GM12878 (cell line): ENCODE measurements around the gene FHOD3. TPM values are rescaled to one million over a fixed set of nuclear protein-coding genes. Genes with fewer than 3 reads are reported as not detected.

ENCODE experiments used
- ATAC-seq: fragments of 200-7000 bp; cut with Tn5 transposase; 3 replicates; pipeline ENCODE4 v1.9.1; 2020; ENCODE audit warnings: mild to moderate bottlenecking, moderate library complexity
- BruUV-seq: library from RNA; stranded (reverse); fragments of 400-500 nt; replicated peaks from 2 replicates; lab custom pipeline; 2021; lab: Mats Ljungman, UMichigan
- CTCF ChIA-PET: fragments of 300-600 bp; sonication (Branson Sonifier 250); formaldehyde crosslinking; extraction: SDS; loops from one replicate; lab custom pipeline; 2021; ENCODE audit warnings: inconsistent platforms; lab: Yijun Ruan, JAX
- POLR2A ChIA-PET: fragments of 350-600 bp; formaldehyde crosslinking; extraction: SDS; loops from one replicate; lab custom pipeline; 2021; ENCODE audit warnings: inconsistent platforms; lab: Charles Lee
- RAD21 ChIA-PET: fragments of 300-600 bp; sonication (Branson Sonifier 250); formaldehyde crosslinking; loops from one replicate; lab custom pipeline; 2023; ENCODE audit warnings: antibody characterized with exemption; ENCODE audit not compliant: unreplicated experiment; lab: Charles Lee
- SMC1A ChIA-PET: fragments of 300-600 bp; sonication (Branson Sonifier 250); formaldehyde crosslinking; loops from one replicate; lab custom pipeline; 2023; ENCODE audit not compliant: unreplicated experiment, uncharacterized antibody; lab: Charles Lee
- DNase-seq: peaks from one replicate; pipeline ENCODE4 v3.0.0-alpha.2; 2011; ENCODE audit warnings: low read depth, low spot score
- FAIRE-seq: peaks from 3 replicates; lab custom pipeline; 2011; peaks lifted over from hg19 to GRCh38; lab: Jason Lieb, UNC
- H2AFZ ChIP-seq: 2 replicates; pipeline ENCODE4 v1.6.0; 2011; ENCODE audit warnings: low read depth, low read length, control low read depth; ENCODE audit not compliant: control insufficient read depth
- H3K27ac ChIP-seq: 2 replicates; pipeline ENCODE4 v1.5.1; 2011; ENCODE audit warnings: control low read depth; ENCODE audit not compliant: control insufficient read depth, insufficient read depth
- H3K27me3 ChIP-seq, 2 experiments: replicated peaks in 1 of 2; 2 replicates each; pipeline versions ENCODE4 v1.6.0 to v1.6.1; 2011; ENCODE audit warnings: low read length in 1 of 2; ENCODE audit not compliant: control insufficient read depth in 2 of 2, insufficient read depth in 2 of 2
- H3K36me3 ChIP-seq, 2 experiments: 2 replicates each; pipeline ENCODE4 v1.5.1; 2011; ENCODE audit warnings: low read length in 1 of 2; ENCODE audit not compliant: control insufficient read depth in 2 of 2, insufficient read depth in 2 of 2
- H3K4me1 ChIP-seq: 2 replicates; pipeline ENCODE4 v1.6.1; 2011; ENCODE audit warnings: mild to moderate bottlenecking, low read length, moderate library complexity, mixed read lengths; ENCODE audit not compliant: control insufficient read depth, insufficient read depth
- H3K4me2 ChIP-seq: 2 replicates; pipeline ENCODE4 v1.6.0; 2011; ENCODE audit warnings: control low read depth; ENCODE audit not compliant: control insufficient read depth, insufficient read depth
- H3K4me3 ChIP-seq: fragments of 200-600 bp; sonication (generic); 2 replicates; pipeline ENCODE4 v1.5.1; 2016
- H3K79me2 ChIP-seq: 2 replicates; pipeline ENCODE4 v1.6.0; 2011; ENCODE audit warnings: low read length; ENCODE audit not compliant: control insufficient read depth, insufficient read depth
- H3K9ac ChIP-seq: 2 replicates; pipeline ENCODE4 v1.8.0; 2011; ENCODE audit warnings: low read length, control low read depth, mixed read lengths; ENCODE audit not compliant: control insufficient read depth, insufficient read depth
- H3K9me3 ChIP-seq: replicated peaks from 3 replicates; pipeline ENCODE4 v1.5.1; 2011; ENCODE audit warnings: mild to moderate bottlenecking, low read length; ENCODE audit not compliant: control insufficient read depth, insufficient read depth
- H4K20me1 ChIP-seq: 2 replicates; pipeline ENCODE4 v1.6.0; 2011; ENCODE audit not compliant: control insufficient read depth, insufficient read depth
- CEBPB ChIP-seq, 2 experiments: fragments of 150-350 bp in 1 of 2; IDR thresholded peaks; 2 replicates each; pipeline ENCODE4 v1.6.1; 2012 to 2014; ENCODE audit warnings: low read depth in 2 of 2, low read length in 2 of 2, borderline replicate concordance in 1 of 2, inconsistent platforms in 1 of 2
- IKZF1 ChIP-seq: fragments of 450-650 bp; conservative IDR thresholded peaks from 2 replicates; pipeline ENCODE4 v1.6.1; 2017; ENCODE audit warnings: antibody characterized with exemption, mild to moderate bottlenecking
- MTA2 ChIP-seq: fragments of 450-650 bp; IDR thresholded peaks from 2 replicates; pipeline ENCODE4 v1.6.1; 2016; ENCODE audit warnings: low read depth, mild to moderate bottlenecking, moderate library complexity
- PML ChIP-seq: IDR thresholded peaks from 2 replicates; pipeline ENCODE4 v1.6.1; 2012; ENCODE audit warnings: low read length, inconsistent platforms
- SKIL ChIP-seq: fragments of 450-650 bp; IDR thresholded peaks from 2 replicates; pipeline ENCODE4 v1.6.1; 2017; ENCODE audit warnings: mild to moderate bottlenecking, low read depth, inconsistent platforms; ENCODE audit not compliant: poor library complexity, severe bottlenecking
- SPI1 ChIP-seq: IDR thresholded peaks from 2 replicates; pipeline ENCODE4 v1.6.1; 2011; ENCODE audit warnings: low read depth, mild to moderate bottlenecking, low read length, moderate library complexity, borderline replicate concordance; ENCODE audit not compliant: insufficient read depth
- STAT3 ChIP-seq: IDR thresholded peaks from 2 replicates; pipeline ENCODE4 v1.6.1; 2011; ENCODE audit warnings: low read depth, low read length, improper control_type of control experiment
- ZBTB40 ChIP-seq: fragments of 450-650 bp; IDR thresholded peaks from 2 replicates; pipeline ENCODE4 v1.6.1; 2016; ENCODE audit warnings: mild to moderate bottlenecking, moderate library complexity, borderline replicate concordance
- WGBS: methylation state at CpG from one replicate; pipeline ENCODE4 v1.1.6; 2016; ENCODE audit warnings: low lambda C conversion rate; ENCODE audit not compliant: insufficient replicate concordance, insufficient coverage; ENCODE audit errors: missing lambda C conversion rate; 5-methylcytosine and 5-hydroxymethylcytosine counted together
- in situ Hi-C: fragments of 300-500 bp; cut with MboI; formaldehyde crosslinking; loops from 9 replicates; pipeline ENCODE4 v1.14.3; 2018; ENCODE audit warnings: mixed read lengths
- intact Hi-C: fragments of 100-400 bp; cut with micrococcal nuclease; formaldehyde crosslinking; loops from one replicate; pipeline ENCODE4 v1.14.2; 2022; ENCODE audit not compliant: unreplicated experiment
- polyA plus RNA-seq, 11 experiments: library from polyadenylated mRNA; depleted of rRNA in 4 of 11; unstranded in 6 of 11; stranded (reverse) in 5 of 11; fragments of >200 nt; fragmentation: Nextera tagmentation in 4 of 11; fragmentation: Illumina TruSeq in 1 of 11; extraction: Ambion mirVana in 4 of 11; extraction: Trizol in 1 of 11; gene quantifications; 1 replicate in 1 of 11; 2 replicates in 10 of 11; pipeline versions ENCODE4 v1.2.1 to v1.2.3, GENCODE V29; 2011 to 2016; ENCODE audit warnings: inconsistent platforms in 2 of 11, missing spikeins in 2 of 11, low read depth in 1 of 11
- total RNA-seq, 4 experiments: library from RNA; depleted of rRNA in 3 of 4; stranded (reverse); fragments of >200 nt in 3 of 4; fragmentation: Illumina TruSeq in 1 of 4; extraction: Trizol in 1 of 4; gene quantifications; 2 replicates each; pipeline versions ENCODE4 v1.2.1 to v1.2.3, GENCODE V29; 2013 to 2021

Gene FHOD3
- total and polyA plus RNA-seq, 10 of the 15 experiments (the other 5 are each of a cell fraction or from before 2014, with no cell fraction given): 0.77 to 26.7 (median 10.4) TPM

GRCh38 chr18:36389027-36389426, 91.5 kb downstream of the FHOD3 start:
- Histone ChIP-seq H3K9me3 (no peaks in the 10 kb centered on the region; the same call in 2 of the 3 replicates), H2AFZ (no peak overlapping the region), H3K4me3 (no peak overlapping the region), H3K36me3 (no peaks in the 10 kb centered on the region; a peak in 1 of 4 replicates), H3K4me1 (no peaks in the 10 kb centered on the region), H3K4me2 (no peak overlapping the region), H4K20me1 (no peaks in the 10 kb centered on the region), H3K79me2 (no peaks in the 10 kb centered on the region; the same call in 1 of the 2 replicates), H3K27ac (no peak overlapping the region), H3K9ac (no peak overlapping the region), H3K27me3 (no peaks in the 10 kb centered on the region)
- ATAC-seq (no peak), FAIRE-seq (no peak), DNase-seq (no peak)
- ChIA-PET RAD21 (interaction anchor here (1.2 kb wide), 1 partner anchor 31 kb away, joined by 3 read pairs; no protein-coding TSS in a partner anchor), POLR2A (interaction anchor here (0.9 kb wide), 1 partner anchor 10 kb away, joined by 3 read pairs; no protein-coding TSS in a partner anchor), CTCF (no interaction called here), SMC1A (interaction anchor here (41.4 to 50.9 kb wide), 2 partner anchors 9 kb away, joined by 1180 read pairs; no protein-coding TSS in a partner anchor)
- no TSS peak for BruUV-seq
- TF ChIP-seq SPI1 (0 out of 2 replicates have a peak, but pooled peaks have one; percentile 10), PML (no peak)
- WGBS: 50% methylated on average over 7 of the region's 7 CpGs
- in situ Hi-C loops: no loop called here
- intact Hi-C loops: no loop called here

- no peak overlapping the region for H3K4me2 ChIP-seq
- ChIA-PET RAD21 (interaction anchor here (0.7 to 1.2 kb wide), 4 partner anchors 8 to 30 kb away, joined by 3 read pairs; no protein-coding TSS in a partner anchor), POLR2A (interaction anchor here (0.5 to 1.2 kb wide), 2 partner anchors 16 to 1781 kb away, joined by 4 read pairs; no protein-coding TSS in a partner anchor), SMC1A (interaction anchor here (0.6 to 50.9 kb wide), 5 partner anchors 8 to 182 kb away, joined by 3 to 1180 read pairs (median 4); no protein-coding TSS in a partner anchor), CTCF (interaction anchor here (0.6 to 1.3 kb wide), 5 partner anchors 8 to 182 kb away, joined by 3 to 8 read pairs (median 3); no protein-coding TSS in a partner anchor)
- H3K4me3 ChIP-seq: no peak overlapping the region
- H2AFZ ChIP-seq: no peak overlapping the region
- no peak for DNase-seq
- FAIRE-seq: no peak
- no peak overlapping the region for H3K27ac ChIP-seq
- in situ Hi-C loops (no loop called here), intact Hi-C loops (loop anchor here (10.0 kb wide), 1 partner anchor 65 kb away; no protein-coding TSS in a partner anchor)
- ATAC-seq: no peak
- no peaks in the 10 kb centered on the region; the same call in 1 of the 2 replicates for H3K79me2 ChIP-seq
- H3K9ac ChIP-seq: no peak overlapping the region
- H3K27me3 ChIP-seq: no peaks in the 10 kb centered on the region
- no peaks in the 10 kb centered on the region for H4K20me1 ChIP-seq
- H3K9me3 ChIP-seq: no peaks in the 10 kb centered on the region; the same call in 2 of the 3 replicates
- no peaks in the 10 kb centered on the region; a peak in 1 of 4 replicates for H3K36me3 ChIP-seq
- 3% methylated on average over 5 of the region's 5 CpGs for WGBS
- no TSS peak for BruUV-seq
- no peaks in the 10 kb centered on the region for H3K4me1 ChIP-seq
- TF ChIP-seq ZBTB40 (no peak), MTA2 (no peak), CEBPB (IDR thresholded peaks at IDR 0.05; ENCODE audit: borderline replicate concordance in 1 of 2, low read depth in 2 of 2, low read length in 2 of 2) (no peak), IKZF1 (no peak), STAT3 (no peak), SKIL (no peak)
These were observed 92.5 kb downstream of the FHOD3 start for GRCh38 chr18:36389811-36390581.
